ENCODE measurements around the gene BEAN1.

Gene BEAN1

DNA sequence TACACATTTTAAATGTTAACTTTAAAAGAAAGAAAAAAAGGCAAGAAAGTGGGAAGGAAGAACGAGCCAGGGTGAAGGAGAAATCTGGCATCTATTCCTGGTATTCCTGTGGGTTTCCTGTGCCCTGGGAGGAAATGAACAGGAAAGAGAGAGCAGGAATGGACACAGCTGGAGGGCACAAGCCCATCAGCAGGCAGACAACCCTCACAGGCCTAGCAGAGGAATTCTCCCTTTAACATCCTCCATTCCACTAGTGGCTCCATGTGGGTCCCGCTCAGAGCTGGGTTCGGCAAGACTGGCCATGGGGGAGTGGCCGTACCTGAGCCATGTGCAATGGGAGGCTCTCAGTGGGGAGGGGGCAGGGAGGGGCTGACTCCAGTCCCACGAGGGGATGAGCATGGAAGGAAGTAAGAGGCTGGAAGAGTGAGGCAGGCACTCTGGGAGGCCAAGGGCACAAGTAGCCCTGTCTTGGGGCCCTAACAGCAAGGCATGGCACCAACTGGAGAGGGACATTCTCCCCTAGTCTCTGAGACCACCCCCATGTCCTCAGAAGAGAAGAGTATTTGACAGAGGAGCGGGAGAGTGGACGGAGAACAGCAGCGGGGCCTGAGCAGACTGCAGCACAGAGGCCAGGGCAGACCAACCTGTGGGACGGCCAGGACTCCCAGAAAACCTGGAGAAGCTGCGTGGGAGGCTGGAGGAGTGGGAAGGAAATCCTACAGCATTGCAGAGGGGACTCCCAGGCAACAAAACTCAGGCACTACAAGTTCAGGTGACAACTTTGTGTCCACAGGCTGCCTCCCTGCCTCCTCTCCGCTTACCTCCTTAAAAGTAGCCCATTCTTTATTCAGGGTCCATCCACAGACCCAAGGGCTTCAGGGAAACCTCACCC is 92.6 kb downstream of the BEAN1 start:
- Histone ChIP-seq H3K27ac (peak overlapping the region; percentile 98), H3K36me3 (no peaks in the 10 kb centered on the region), H3K4me1 (ENCODE audit: control insufficient read depth in 1 of 2, insufficient read depth in 1 of 2, low read depth in 1 of 2, low read length in 1 of 2) (peaks cover 98 to 100% of the 10 kb centered on the region in 2 experiments), H3K4me3 (ENCODE audit: low read depth in 1 of 2, low read length in 1 of 2) (peak overlapping the region; percentile 38 to 76), H3K9me3 (no peaks in the 10 kb centered on the region), H3K27me3 (no peaks in the 10 kb centered on the region)
- no peak for TF ChIP-seq CTCF (IDR thresholded peaks at IDR 0.05)

DNA sequence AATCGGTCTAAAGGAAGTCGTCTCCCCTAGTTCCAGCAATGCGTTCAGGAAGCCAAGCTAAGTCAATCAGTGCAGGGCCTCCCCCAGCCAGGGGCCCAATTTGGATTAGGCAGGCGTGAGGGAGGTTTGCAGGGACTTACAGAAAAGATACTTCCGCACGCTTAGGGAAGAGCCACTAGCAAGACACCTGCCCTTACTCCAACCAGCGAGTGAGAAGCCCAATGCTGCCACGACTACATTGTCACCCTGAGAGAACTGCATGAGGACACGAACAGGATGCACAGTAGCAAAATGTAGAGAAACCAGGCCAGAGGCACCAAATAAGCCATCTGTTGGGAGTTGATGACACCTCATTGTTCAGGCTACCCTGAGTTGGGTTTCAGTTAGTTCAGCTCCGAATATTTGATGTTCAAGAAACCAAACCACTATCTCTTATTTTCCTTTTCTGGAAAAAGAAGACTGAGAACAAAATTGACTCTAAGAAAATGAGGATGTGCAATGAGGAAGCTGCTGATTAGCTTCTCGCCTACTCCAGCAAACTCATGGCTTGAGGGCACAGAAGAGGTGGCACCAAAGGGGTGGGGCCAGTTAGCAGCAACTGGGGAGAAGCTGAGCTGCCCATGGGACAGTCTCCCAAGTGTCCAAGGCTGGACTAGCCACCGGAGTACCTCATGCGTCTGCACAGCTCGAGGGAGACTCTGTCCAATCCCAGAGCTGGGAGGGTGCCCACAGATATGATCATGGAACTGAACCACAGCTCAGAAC is 93.5 kb downstream of the BEAN1 start:
- H3K27me3 ChIP-seq = no peaks in the 10 kb centered on the region
- peak overlapping the region; percentile 98 for H3K27ac ChIP-seq
- peak; percentile 14 for TF ChIP-seq CTCF (IDR thresholded peaks at IDR 0.05)
- peaks cover 98 to 100% of the 10 kb centered on the region in 2 experiments for H3K4me1 ChIP-seq (ENCODE audit: control insufficient read depth in 1 of 2, insufficient read depth in 1 of 2, low read depth in 1 of 2, low read length in 1 of 2)
- no peaks in the 10 kb centered on the region for H3K9me3 ChIP-seq
- peak overlapping the region; percentile 38 to 76 for H3K4me3 ChIP-seq (ENCODE audit: low read depth in 1 of 2, low read length in 1 of 2)
- no peaks in the 10 kb centered on the region for H3K36me3 ChIP-seq

DNA sequence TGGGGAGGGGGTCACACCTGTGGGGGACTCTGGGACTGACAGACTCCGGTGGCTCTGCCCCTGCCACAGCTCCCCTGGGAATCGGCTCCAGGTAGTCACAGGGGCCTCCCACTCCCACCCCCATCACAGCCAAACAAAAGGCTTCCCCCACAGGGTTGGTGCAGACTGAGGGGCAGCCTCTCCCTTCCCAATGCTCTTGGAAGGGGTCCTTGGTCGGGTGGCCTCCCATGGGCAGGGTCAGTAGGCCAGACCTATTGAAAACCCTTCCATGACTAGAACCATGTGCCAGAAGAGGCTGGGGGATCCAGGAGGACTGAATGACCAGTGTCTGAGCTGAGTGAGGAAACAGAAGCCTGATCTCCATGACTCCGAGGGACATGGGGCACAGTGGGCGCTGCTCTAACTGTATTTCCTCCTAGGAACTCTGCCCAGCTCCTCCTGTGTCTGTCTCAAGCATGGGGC is 94.2 kb downstream of the BEAN1 start:
- peak overlapping the region; percentile 98 for H3K27ac ChIP-seq
- no peak for TF ChIP-seq CTCF (IDR thresholded peaks at IDR 0.05)
- H3K9me3 ChIP-seq = no peaks in the 10 kb centered on the region
- H3K4me3 ChIP-seq (ENCODE audit: low read depth in 1 of 2, low read length in 1 of 2) = peak overlapping the region; percentile 38 to 76
- no peaks in the 10 kb centered on the region for H3K36me3 ChIP-seq
- no peaks in the 10 kb centered on the region for H3K27me3 ChIP-seq
- H3K4me1 ChIP-seq (ENCODE audit: control insufficient read depth in 1 of 2, insufficient read depth in 1 of 2, low read depth in 1 of 2, low read length in 1 of 2) = peaks cover 98 to 100% of the 10 kb centered on the region in 2 experiments

GRCh38 chr16:66521951-66522771 is 95.1 kb downstream of the BEAN1 start:
- H3K36me3 ChIP-seq = no peaks in the 10 kb centered on the region
- H3K27ac ChIP-seq = peak overlapping the region; percentile 98
- peak; percentile 14 for TF ChIP-seq CTCF (IDR thresholded peaks at IDR 0.05)
- H3K27me3 ChIP-seq = no peaks in the 10 kb centered on the region
- H3K9me3 ChIP-seq = no peaks in the 10 kb centered on the region
- H3K4me1 ChIP-seq (ENCODE audit: control insufficient read depth in 1 of 2, insufficient read depth in 1 of 2, low read depth in 1 of 2, low read length in 1 of 2) = peaks cover 100% of the 10 kb centered on the region in 2 experiments
- H3K4me3 ChIP-seq (ENCODE audit: low read depth in 1 of 2, low read length in 1 of 2) = peak overlapping the region; percentile 38 to 76

Measured in neutrophil (primary cell).